ENCODE data around the gene TKTL1.

DNA sequence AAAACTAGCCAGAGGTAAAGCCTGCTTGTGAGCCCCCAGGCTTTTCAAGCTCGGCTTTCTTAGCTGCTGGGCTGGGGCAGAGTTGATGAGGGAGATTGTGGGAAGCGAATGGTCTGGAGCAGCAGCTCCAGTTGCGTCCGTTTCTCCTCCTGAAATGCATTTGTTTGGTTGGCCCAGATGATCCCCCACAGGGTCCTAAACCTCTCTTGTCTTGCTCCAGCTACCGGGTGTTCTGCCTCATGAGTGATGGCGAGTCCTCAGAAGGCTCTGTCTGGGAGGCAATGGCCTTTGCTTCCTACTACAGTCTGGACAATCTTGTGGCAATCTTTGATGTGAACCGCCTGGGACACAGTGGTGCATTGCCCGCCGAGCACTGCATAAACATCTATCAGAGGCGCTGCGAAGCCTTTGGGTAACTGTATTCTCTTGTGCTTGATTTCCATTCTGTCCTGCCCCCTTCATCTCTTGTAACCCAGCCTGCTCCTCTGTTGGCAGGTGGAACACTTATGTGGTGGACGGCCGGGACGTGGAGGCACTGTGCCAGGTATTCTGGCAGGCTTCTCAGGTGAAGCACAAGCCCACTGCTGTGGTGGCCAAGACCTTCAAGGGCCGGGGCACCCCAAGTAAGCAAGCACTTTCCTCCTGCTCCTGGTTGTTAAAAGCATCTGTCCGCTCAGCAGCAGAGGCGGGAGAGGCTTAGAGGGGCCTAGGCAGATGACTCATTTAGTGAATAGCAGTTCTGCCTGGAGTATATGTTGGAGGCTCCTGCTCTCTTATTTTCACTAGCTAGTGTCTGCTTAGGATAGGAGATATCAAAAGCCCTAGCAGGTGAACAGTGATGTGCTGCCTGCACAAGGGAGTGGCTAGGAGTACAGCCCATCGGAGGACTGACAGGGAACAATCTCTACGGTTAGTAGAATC, 15.3 kb downstream of the TKTL1 start:
- TF ChIP-seq POLR2AphosphoS5 (IDR thresholded peaks at IDR 0.05), result no peak
- TF ChIP-seq, protein P1, sequence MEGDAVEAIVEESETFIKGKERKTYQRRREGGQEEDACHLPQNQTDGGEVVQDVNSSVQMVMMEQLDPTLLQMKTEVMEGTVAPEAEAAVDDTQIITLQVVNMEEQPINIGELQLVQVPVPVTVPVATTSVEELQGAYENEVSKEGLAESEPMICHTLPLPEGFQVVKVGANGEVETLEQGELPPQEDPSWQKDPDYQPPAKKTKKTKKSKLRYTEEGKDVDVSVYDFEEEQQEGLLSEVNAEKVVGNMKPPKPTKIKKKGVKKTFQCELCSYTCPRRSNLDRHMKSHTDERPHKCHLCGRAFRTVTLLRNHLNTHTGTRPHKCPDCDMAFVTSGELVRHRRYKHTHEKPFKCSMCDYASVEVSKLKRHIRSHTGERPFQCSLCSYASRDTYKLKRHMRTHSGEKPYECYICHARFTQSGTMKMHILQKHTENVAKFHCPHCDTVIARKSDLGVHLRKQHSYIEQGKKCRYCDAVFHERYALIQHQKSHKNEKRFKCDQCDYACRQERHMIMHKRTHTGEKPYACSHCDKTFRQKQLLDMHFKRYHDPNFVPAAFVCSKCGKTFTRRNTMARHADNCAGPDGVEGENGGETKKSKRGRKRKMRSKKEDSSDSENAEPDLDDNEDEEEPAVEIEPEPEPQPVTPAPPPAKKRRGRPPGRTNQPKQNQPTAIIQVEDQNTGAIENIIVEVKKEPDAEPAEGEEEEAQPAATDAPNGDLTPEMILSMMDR (IDR thresholded peaks at IDR 0.05; ENCODE audit: poor library complexity, severe bottlenecking), result no peak

All from neural cell (in vitro differentiated cells).